Spleen (tissue), 11 donors: ENCODE data around the gene SOWAHA. TPM values are rescaled to one million over a fixed set of nuclear protein-coding genes. Genes with fewer than 3 reads are reported as not detected.
"Not testable (repeated sequence)": the region's sequence is repeated elsewhere in the genome, so short reads cannot be mapped to it uniquely, and the experiment has no call there.

Experiments used
- DNase-seq: peaks from one replicate; pipeline ENCODE4 v3.0.0-alpha.2; 2020
- H3K27ac ChIP-seq, 8 donors: fragments of 200-600 bp; sonication (generic) in 7 of 8; 1 replicate in 4 of 8; 2 replicates in 4 of 8; pipeline versions ENCODE4 v1.5.0 to v1.8.0; 2016 to 2021; ENCODE audit warnings: inconsistent platforms in 4 of 8, mild to moderate bottlenecking in 4 of 8, moderate library complexity in 1 of 8
- H3K27me3 ChIP-seq, 7 donors: fragments of 200-600 bp; sonication (generic) in 6 of 7; replicated peaks in 1 of 7; 1 replicate in 4 of 7; 2 replicates in 3 of 7; pipeline versions ENCODE4 v1.5.0 to v1.8.0; 2016 to 2021; ENCODE audit warnings: inconsistent platforms in 3 of 7, mild to moderate bottlenecking in 1 of 7
- H3K36me3 ChIP-seq, 6 donors: fragments of 200-600 bp; sonication (generic) in 5 of 6; 1 replicate in 4 of 6; 2 replicates in 2 of 6; pipeline versions ENCODE4 v1.5.0 to v1.8.0; 2016 to 2021; ENCODE audit warnings: inconsistent platforms in 2 of 6
- H3K4me1 ChIP-seq, 6 donors: fragments of 200-600 bp; sonication (generic) in 5 of 6; 1 replicate in 3 of 6; 2 replicates in 3 of 6; pipeline versions ENCODE4 v1.5.0 to v1.8.0; 2016 to 2021; ENCODE audit warnings: inconsistent platforms in 3 of 6
- H3K4me3 ChIP-seq, 8 donors: fragments of 200-600 bp; sonication (generic) in 7 of 8; 1 replicate in 4 of 8; 2 replicates in 4 of 8; pipeline versions ENCODE4 v1.5.0 to v1.8.0; 2016 to 2021; ENCODE audit warnings: inconsistent platforms in 4 of 8, mild to moderate bottlenecking in 4 of 8, moderate library complexity in 2 of 8
- H3K9me3 ChIP-seq, 8 donors: fragments of 200-600 bp; sonication (generic) in 7 of 8; 1 replicate in 4 of 8; 2 replicates in 4 of 8; pipeline versions ENCODE4 v1.5.0 to v1.8.0; 2016 to 2021; ENCODE audit warnings: inconsistent platforms in 4 of 8
- POLR2A ChIP-seq, 3 donors: fragments of 450-650 bp; IDR thresholded peaks; one replicate each; pipeline ENCODE4 v1.5.1; 2017; ENCODE audit warnings: antibody characterized with exemption in 3 of 3, mild to moderate bottlenecking in 1 of 3
- POLR2AphosphoS5 ChIP-seq, 3 donors: sonication (generic); formaldehyde crosslinking; IDR thresholded peaks; one replicate each; pipeline ENCODE4 v1.5.1; 2017; ENCODE audit warnings: antibody characterized with exemption in 3 of 3
- WGBS, 5 donors: extraction: QIAGEN DNeasy Blood & Tissue Kit in 3 of 5; methylation state at CpG; one replicate each; pipeline versions ENCODE4 v1.1.5 to v1.1.7; 2013 to 2018; 5-methylcytosine and 5-hydroxymethylcytosine counted together
- intact Hi-C: fragments of 100-400 bp; cut with DNase I; formaldehyde crosslinking; loops from one replicate; pipeline ENCODE4 v1.15.0; 2023; ENCODE audit warnings: low total_unique reads
- polyA plus RNA-seq, 3 donors: library from polyadenylated mRNA; stranded (reverse); fragments of 200-250 nt; gene quantifications; one replicate each; pipeline ENCODE4 v1.2.1, GENCODE V29; 2013
- total RNA-seq, 7 donors: library from RNA; depleted of rRNA in 3 of 7; stranded (reverse); fragments of >200 nt in 3 of 7; fragmentation: NEBNext Ultra II Directional in 4 of 7; extraction: Animal tissue kit (Norgen Biotek cat#: 25700) in 4 of 7; gene quantifications; one replicate each; pipeline versions ENCODE4 v1.1.0 to v1.2.1, GENCODE V29; 2016 to 2021
- TF ChIP-seq, protein P1 (sequence below), 11 experiments: fragments of 200-600 bp in 7 of 11; fragments of 450-650 bp in 4 of 11; sonication (generic) in 4 of 11; IDR thresholded peaks in 8 of 11; conservative IDR thresholded peaks in 3 of 11; 1 replicate in 7 of 11; 2 replicates in 4 of 11; pipeline versions ENCODE4 v1.4.0 to v1.8.0; 2016 to 2021; ENCODE audit warnings: antibody characterized with exemption in 11 of 11, inconsistent platforms in 4 of 11, mild to moderate bottlenecking in 1 of 11
- donor health status: healthy with polysubstance abuse.
- donor health status: DM: no; HTN: no; CAD: no; lungs with moderate emphysema.
- donor health status: DM: no; HTN: no; CAD: no.
- donor health status: Bipolar disorder and iron deficiency.
- donor health status: healthy.
- donor health status: DM: no; HTN: no; CAD: no.
- donor health status: DM: yes; HTN: yes; CAD: no.

SOWAHA gene
- total and polyA plus RNA-seq, 10 donors, result 0.03 to 0.56 (median 0.24) TPM; not detected in 7

GRCh38 chr5:132850066-132850465 is 37.0 kb downstream of the SOWAHA start:
- intact Hi-C loops, result no loop called here
- Histone ChIP-seq H3K36me3 (no peaks in the 10 kb centered on the region), H3K9me3 (no peaks in the 10 kb centered on the region), H3K4me3 (no peak overlapping the region), H3K27ac (no peak overlapping the region), H3K27me3 (no peaks in the 10 kb centered on the region), H3K4me1 (no peaks in the 10 kb centered on the region)
- TF ChIP-seq, protein P1, sequence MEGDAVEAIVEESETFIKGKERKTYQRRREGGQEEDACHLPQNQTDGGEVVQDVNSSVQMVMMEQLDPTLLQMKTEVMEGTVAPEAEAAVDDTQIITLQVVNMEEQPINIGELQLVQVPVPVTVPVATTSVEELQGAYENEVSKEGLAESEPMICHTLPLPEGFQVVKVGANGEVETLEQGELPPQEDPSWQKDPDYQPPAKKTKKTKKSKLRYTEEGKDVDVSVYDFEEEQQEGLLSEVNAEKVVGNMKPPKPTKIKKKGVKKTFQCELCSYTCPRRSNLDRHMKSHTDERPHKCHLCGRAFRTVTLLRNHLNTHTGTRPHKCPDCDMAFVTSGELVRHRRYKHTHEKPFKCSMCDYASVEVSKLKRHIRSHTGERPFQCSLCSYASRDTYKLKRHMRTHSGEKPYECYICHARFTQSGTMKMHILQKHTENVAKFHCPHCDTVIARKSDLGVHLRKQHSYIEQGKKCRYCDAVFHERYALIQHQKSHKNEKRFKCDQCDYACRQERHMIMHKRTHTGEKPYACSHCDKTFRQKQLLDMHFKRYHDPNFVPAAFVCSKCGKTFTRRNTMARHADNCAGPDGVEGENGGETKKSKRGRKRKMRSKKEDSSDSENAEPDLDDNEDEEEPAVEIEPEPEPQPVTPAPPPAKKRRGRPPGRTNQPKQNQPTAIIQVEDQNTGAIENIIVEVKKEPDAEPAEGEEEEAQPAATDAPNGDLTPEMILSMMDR (IDR thresholded peaks at IDR 0.05 in 8 of 11, conservative IDR thresholded peaks at IDR 0.05 in 3 of 11), result no peak
- no peak for TF ChIP-seq POLR2A (IDR thresholded peaks at IDR 0.05)
- TF ChIP-seq POLR2AphosphoS5 (IDR thresholded peaks at IDR 0.05), result no peak
- no peak for DNase-seq
- WGBS, 5 donors, result 80 to 97% (median 87%) methylated on average over 2 of the region's 2 CpGs

GRCh38 chr5:132853323-132853722 is 40.2 kb downstream of the SOWAHA start:
- intact Hi-C loops, result no loop called here
- Histone ChIP-seq H3K36me3 (no peaks in the 10 kb centered on the region), H3K27me3 (no peaks in the 10 kb centered on the region), H3K4me3 (no peak overlapping the region), H3K9me3 (no peaks in the 10 kb centered on the region), H3K4me1 (no peaks in the 10 kb centered on the region), H3K27ac (no peak overlapping the region)
- WGBS, 5 donors, result 93 to 97% (median 95%) methylated on average over 3 of the region's 3 CpGs
- no peak for DNase-seq
- TF ChIP-seq, protein P1 (IDR thresholded peaks at IDR 0.05 in 8 of 11, conservative IDR thresholded peaks at IDR 0.05 in 3 of 11), result no peak

- 6 to 19% (median 13%) methylated on average over 1 of the region's 1 CpG for WGBS, 5 donors
- Histone ChIP-seq H3K9me3 (no peaks in the 10 kb centered on the region), H3K4me1 (no peaks in the 10 kb centered on the region), H3K27ac (no peak overlapping the region), H3K4me3 (no peak overlapping the region), H3K36me3 (no peaks in the 10 kb centered on the region), H3K27me3 (no peaks in the 10 kb centered on the region)
- TF ChIP-seq, protein P1 (IDR thresholded peaks at IDR 0.05 in 8 of 11, conservative IDR thresholded peaks at IDR 0.05 in 3 of 11), result no peak
- TF ChIP-seq POLR2AphosphoS5 (IDR thresholded peaks at IDR 0.05) (no peak), POLR2A (IDR thresholded peaks at IDR 0.05) (no peak)
- intact Hi-C loops, result no loop called here
- no peak for DNase-seq
Measured at GRCh38 chr5:132853790-132854189, 40.7 kb downstream of the SOWAHA start.

DNA sequence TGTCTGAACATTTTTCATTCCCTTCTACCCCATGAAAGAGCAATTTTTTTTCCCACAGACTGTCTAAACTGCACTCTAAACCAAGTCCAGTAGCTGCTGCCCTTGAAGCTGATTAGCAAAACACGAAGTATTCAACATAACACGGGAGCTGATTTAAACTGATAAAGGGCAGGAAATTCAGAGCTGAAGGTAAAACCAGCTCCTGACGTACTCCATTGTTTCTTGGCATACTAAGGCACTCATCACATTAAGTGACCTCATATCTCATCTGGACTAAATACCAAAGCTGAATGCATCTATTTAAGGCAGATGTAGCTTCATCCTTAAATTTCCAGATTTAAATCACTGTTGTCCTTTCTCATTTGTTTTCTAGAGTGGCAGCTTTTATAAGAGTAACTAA is 41.2 kb downstream of the SOWAHA start:
- H3K4me1 ChIP-seq, result no peaks in the 10 kb centered on the region
- no peak overlapping the region for H3K27ac ChIP-seq
- TF ChIP-seq, protein P1 (IDR thresholded peaks at IDR 0.05 in 8 of 11, conservative IDR thresholded peaks at IDR 0.05 in 3 of 11), result no peak
- no peak for TF ChIP-seq POLR2AphosphoS5 (IDR thresholded peaks at IDR 0.05)
- TF ChIP-seq POLR2A (IDR thresholded peaks at IDR 0.05), result no peak
- no peaks in the 10 kb centered on the region for H3K9me3 ChIP-seq
- 37 to 63% (median 51%) methylated on average over 3 of the region's 3 CpGs for WGBS, 5 donors
- no peaks in the 10 kb centered on the region for H3K27me3 ChIP-seq
- no peak overlapping the region for H3K4me3 ChIP-seq
- H3K36me3 ChIP-seq, result no peaks in the 10 kb centered on the region
- DNase-seq, result no peak
- intact Hi-C loops, result no loop called here

GRCh38 chr5:132854992-132855391 is 41.9 kb downstream of the SOWAHA start:
- DNase-seq, H3K9me3 ChIP-seq, H3K4me1 ChIP-seq, H3K36me3 ChIP-seq, H3K27ac ChIP-seq, intact Hi-C loops, H3K27me3 ChIP-seq, H3K4me3 ChIP-seq: not testable (repeated sequence)
- 94 to 98% (median 96%) methylated on average over 5 of the region's 5 CpGs for WGBS, 5 donors
